AG04449 (cell line): ENCODE measurements around the gene AKIRIN1.

Experiments used
- CTCF ChIA-PET: fragments of 350-600 bp; formaldehyde crosslinking; extraction: SDS; loops from one replicate; lab custom pipeline; 2021; ENCODE audit warnings: antibody characterized with exemption; lab: Yijun Ruan, JAX
- POLR2A ChIA-PET: fragments of 400-600, 350-600 bp; formaldehyde crosslinking; extraction: SDS; loops from one replicate; lab custom pipeline; 2020; ENCODE audit warnings: antibody characterized with exemption, inconsistent platforms; lab: Yijun Ruan, JAX
- DNase-seq: peaks from one replicate; pipeline ENCODE4 v3.0.0-alpha.2; 2010; ENCODE audit warnings: low read depth, low spot score
- H3K4me3 ChIP-seq: 2 replicates; pipeline ENCODE4 v1.5.1; 2011; ENCODE audit warnings: low read depth, mild to moderate bottlenecking, control low read depth, low read length
- CTCF ChIP-seq: IDR thresholded peaks from one replicate; pipeline ENCODE4 v1.5.1; 2011; ENCODE audit warnings: mild to moderate bottlenecking, moderate library complexity, low read length, control low read depth, inconsistent platforms; ENCODE audit not compliant: insufficient read depth; ENCODE audit errors: missing control alignments

AKIRIN1 gene

GRCh38 chr1:39023140-39023539 is 32.1 kb downstream of the AKIRIN1 start:
- TF ChIP-seq CTCF = no peak
- POLR2A ChIA-PET = no interaction called here
- CTCF ChIA-PET = no interaction called here
- no peak overlapping the region for H3K4me3 ChIP-seq
- no peak for DNase-seq

- TF ChIP-seq CTCF = no peak
- H3K4me3 ChIP-seq = peak within 1 kb of the TSS; percentile 87
- DNase-seq = peak; percentile 58
- ChIA-PET CTCF (interaction anchor here (1.1 to 1.8 kb wide), 3 partner anchors 34 to 73 kb away, joined by 3 to 10 read pairs (median 4); no protein-coding TSS in a partner anchor), POLR2A (interaction anchor here (0.6 to 1.8 kb wide), 10 partner anchors 10 to 166 kb away, joined by 3 to 9 read pairs (median 4); no protein-coding TSS in a partner anchor)
Observed at GRCh38 chr1:39026051-39026865, 35.2 kb downstream of the AKIRIN1 start, which contains the start of gene NDUFS5. NDUFS5 (plus strand) TSS chr1:39026350; CDS start chr1:39028725, 2,375 bp downstream.

DNA sequence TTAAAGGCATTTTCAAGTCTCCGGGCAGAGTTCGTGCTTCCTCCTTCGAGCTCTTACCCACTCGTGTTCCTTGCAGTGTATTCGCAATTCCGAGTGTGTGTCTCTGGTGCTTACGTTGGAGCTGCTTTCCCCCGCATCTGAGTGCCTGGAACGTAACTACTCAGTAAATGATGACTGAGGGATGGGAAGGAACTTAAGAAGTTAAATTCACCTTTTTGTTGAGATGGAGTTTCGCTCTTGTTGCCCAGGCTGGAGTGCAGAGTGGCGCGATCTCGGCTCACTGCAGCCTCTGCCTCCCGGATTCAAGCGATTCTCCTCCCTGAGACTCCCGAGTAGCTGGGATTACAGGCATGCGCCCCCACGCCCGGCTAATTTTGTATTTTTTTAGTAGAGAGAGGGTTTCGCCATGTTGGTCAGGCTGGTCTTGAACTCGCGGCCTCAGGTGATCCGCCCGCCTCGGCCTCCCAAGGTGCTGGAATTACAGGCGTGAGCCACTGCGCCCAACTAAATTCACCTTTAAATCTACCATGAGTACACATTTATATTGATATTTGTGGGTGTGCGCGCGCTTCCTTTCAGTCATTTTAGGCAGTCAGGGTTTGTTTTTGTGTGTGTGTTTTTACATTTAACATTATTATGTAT is 35.9 kb downstream of the AKIRIN1 start:
- peak overlapping the region; percentile 87 for H3K4me3 ChIP-seq
- no peak for TF ChIP-seq CTCF
- no peak for DNase-seq
- ChIA-PET POLR2A (interaction anchor here (0.6 to 1.8 kb wide), 8 partner anchors 21 to 167 kb away, joined by 3 to 9 read pairs (median 4); no protein-coding TSS in a partner anchor), CTCF (interaction anchor here (1.1 to 1.8 kb wide), 3 partner anchors 34 to 72 kb away, joined by 3 to 10 read pairs (median 4); no protein-coding TSS in a partner anchor)

GRCh38 chr1:39034114-39034654 is 43.1 kb downstream of the AKIRIN1 start:
- no peak for TF ChIP-seq CTCF
- no peak overlapping the region for H3K4me3 ChIP-seq
- POLR2A ChIA-PET = no interaction called here
- CTCF ChIA-PET = no interaction called here
- DNase-seq = no peak

GRCh38 chr1:39036678-39037077 is 45.6 kb downstream of the AKIRIN1 start:
- DNase-seq = no peak
- no peak overlapping the region for H3K4me3 ChIP-seq
- no peak for TF ChIP-seq CTCF
- POLR2A ChIA-PET = no interaction called here
- CTCF ChIA-PET = interaction anchor here (1.0 kb wide), 1 partner anchor 11 kb away, joined by 3 read pairs; no protein-coding TSS in a partner anchor
